Fibroblast of lung (primary cell): ENCODE results near the gene IL3RA.

Experiments
- EZH2 ChIP-seq: IDR thresholded peaks from 2 replicates; pipeline ENCODE4 v1.5.1; 2012; ENCODE audit warnings: low read length, control low read depth, mild to moderate bottlenecking; ENCODE audit errors: missing control alignments
- TF ChIP-seq, protein P1 (sequence below), 2 donors: IDR thresholded peaks in 1 of 2; conservative IDR thresholded peaks in 1 of 2; 1 replicate in 1 of 2; 2 replicates in 1 of 2; pipeline ENCODE4 v1.5.1; 2011 to 2012; ENCODE audit warnings: low read length in 2 of 2, control low read depth in 1 of 2, inconsistent platforms in 1 of 2, low read depth in 1 of 2, mild to moderate bottlenecking in 1 of 2

GRCh38 chrX:1351981-1352714 is 15.6 kb downstream of the IL3RA start:
- TF ChIP-seq, protein P1, sequence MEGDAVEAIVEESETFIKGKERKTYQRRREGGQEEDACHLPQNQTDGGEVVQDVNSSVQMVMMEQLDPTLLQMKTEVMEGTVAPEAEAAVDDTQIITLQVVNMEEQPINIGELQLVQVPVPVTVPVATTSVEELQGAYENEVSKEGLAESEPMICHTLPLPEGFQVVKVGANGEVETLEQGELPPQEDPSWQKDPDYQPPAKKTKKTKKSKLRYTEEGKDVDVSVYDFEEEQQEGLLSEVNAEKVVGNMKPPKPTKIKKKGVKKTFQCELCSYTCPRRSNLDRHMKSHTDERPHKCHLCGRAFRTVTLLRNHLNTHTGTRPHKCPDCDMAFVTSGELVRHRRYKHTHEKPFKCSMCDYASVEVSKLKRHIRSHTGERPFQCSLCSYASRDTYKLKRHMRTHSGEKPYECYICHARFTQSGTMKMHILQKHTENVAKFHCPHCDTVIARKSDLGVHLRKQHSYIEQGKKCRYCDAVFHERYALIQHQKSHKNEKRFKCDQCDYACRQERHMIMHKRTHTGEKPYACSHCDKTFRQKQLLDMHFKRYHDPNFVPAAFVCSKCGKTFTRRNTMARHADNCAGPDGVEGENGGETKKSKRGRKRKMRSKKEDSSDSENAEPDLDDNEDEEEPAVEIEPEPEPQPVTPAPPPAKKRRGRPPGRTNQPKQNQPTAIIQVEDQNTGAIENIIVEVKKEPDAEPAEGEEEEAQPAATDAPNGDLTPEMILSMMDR (conservative IDR thresholded peaks at IDR 0.05 in 1 of 2, IDR thresholded peaks at IDR 0.05 in 1 of 2; ENCODE audit: low read depth in 1 of 2, low read length in 2 of 2), result no peak
- TF ChIP-seq EZH2, result no peak
